ENCODE results near the gene URB2. TPM values are rescaled to one million over a fixed set of nuclear protein-coding genes. Genes with fewer than 3 reads are reported as not detected.

URB2 gene
- total RNA-seq, 1 experiment from 2014 or later, result 21.9 TPM

DNA sequence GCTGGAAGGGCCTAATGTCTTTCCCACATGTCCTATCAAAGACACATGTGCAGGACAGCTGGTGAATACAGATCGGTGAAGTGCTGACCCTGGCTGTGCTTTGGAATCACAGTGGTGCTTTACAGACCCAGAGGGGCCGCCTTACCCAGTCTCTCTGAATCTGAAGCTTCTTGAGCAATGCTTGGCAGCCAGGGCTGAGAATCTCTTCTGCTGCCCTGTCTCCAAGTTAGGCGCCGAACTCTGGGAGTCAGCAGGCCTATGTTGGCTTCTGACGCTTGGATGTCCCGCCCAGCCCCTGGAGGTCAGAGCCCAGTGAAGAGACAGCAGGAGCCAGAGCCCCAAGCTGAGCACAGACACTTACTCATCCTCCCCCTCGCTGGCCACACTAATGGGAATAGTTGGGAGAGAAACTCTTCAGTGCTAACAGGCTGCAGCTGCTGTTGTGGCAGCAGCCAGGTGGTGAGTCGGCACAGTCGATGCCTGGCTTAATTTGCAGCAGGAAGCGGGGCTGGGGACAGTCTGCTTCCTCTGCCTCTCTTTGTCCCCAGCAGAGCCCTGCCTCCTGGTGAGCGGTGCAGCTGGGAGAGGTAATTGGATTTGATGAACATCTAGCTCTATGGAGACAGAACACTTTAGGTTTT is 68.1 kb downstream of the URB2 start:
- Histone ChIP-seq H3K27ac (ENCODE audit: low read length) (no peak overlapping the region), H3K4me1 (ENCODE audit: control insufficient read depth, insufficient read depth, low read length) (no peaks in the 10 kb centered on the region), H3K36me3 (ENCODE audit: control insufficient read depth, insufficient read depth, low read length) (no peaks in the 10 kb centered on the region), H3K9me3 (ENCODE audit: control insufficient read depth, insufficient read depth, low read depth, low read length) (no peaks in the 10 kb centered on the region), H3K27me3 (ENCODE audit: control insufficient read depth, insufficient read depth, low read length) (no peaks in the 10 kb centered on the region), H3K4me3 (ENCODE audit: low read depth in 2 of 2, low read length in 2 of 2) (no peak overlapping the region)
- intact Hi-C loops (cut with micrococcal nuclease; ENCODE audit: unreplicated experiment), result no loop called here
- no peak for TF ChIP-seq SIN3A (IDR thresholded peaks at IDR 0.05; ENCODE audit: borderline replicate concordance, insufficient read depth, low read depth, low read length)
- no peak for TF ChIP-seq POLR2AphosphoS5 (IDR thresholded peaks at IDR 0.05; ENCODE audit: low read depth, low read length)
- TF ChIP-seq, protein P1, sequence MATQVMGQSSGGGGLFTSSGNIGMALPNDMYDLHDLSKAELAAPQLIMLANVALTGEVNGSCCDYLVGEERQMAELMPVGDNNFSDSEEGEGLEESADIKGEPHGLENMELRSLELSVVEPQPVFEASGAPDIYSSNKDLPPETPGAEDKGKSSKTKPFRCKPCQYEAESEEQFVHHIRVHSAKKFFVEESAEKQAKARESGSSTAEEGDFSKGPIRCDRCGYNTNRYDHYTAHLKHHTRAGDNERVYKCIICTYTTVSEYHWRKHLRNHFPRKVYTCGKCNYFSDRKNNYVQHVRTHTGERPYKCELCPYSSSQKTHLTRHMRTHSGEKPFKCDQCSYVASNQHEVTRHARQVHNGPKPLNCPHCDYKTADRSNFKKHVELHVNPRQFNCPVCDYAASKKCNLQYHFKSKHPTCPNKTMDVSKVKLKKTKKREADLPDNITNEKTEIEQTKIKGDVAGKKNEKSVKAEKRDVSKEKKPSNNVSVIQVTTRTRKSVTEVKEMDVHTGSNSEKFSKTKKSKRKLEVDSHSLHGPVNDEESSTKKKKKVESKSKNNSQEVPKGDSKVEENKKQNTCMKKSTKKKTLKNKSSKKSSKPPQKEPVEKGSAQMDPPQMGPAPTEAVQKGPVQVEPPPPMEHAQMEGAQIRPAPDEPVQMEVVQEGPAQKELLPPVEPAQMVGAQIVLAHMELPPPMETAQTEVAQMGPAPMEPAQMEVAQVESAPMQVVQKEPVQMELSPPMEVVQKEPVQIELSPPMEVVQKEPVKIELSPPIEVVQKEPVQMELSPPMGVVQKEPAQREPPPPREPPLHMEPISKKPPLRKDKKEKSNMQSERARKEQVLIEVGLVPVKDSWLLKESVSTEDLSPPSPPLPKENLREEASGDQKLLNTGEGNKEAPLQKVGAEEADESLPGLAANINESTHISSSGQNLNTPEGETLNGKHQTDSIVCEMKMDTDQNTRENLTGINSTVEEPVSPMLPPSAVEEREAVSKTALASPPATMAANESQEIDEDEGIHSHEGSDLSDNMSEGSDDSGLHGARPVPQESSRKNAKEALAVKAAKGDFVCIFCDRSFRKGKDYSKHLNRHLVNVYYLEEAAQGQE (IDR thresholded peaks at IDR 0.05; ENCODE audit: insufficient read depth in 1 of 2, low read depth in 2 of 2, low read length in 1 of 2), result no peak
- TF ChIP-seq, protein P2, sequence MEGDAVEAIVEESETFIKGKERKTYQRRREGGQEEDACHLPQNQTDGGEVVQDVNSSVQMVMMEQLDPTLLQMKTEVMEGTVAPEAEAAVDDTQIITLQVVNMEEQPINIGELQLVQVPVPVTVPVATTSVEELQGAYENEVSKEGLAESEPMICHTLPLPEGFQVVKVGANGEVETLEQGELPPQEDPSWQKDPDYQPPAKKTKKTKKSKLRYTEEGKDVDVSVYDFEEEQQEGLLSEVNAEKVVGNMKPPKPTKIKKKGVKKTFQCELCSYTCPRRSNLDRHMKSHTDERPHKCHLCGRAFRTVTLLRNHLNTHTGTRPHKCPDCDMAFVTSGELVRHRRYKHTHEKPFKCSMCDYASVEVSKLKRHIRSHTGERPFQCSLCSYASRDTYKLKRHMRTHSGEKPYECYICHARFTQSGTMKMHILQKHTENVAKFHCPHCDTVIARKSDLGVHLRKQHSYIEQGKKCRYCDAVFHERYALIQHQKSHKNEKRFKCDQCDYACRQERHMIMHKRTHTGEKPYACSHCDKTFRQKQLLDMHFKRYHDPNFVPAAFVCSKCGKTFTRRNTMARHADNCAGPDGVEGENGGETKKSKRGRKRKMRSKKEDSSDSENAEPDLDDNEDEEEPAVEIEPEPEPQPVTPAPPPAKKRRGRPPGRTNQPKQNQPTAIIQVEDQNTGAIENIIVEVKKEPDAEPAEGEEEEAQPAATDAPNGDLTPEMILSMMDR (IDR thresholded peaks at IDR 0.05), result no peak
- DNase-seq (ENCODE audit: low read depth, low spot score) (no peak), ATAC-seq (no peak)
- BruUV-seq (replicated peaks), result no TSS peak
- CTCF ChIA-PET, result interaction anchor here (0.6 kb wide), 1 partner anchor 12 kb away, joined by 4 read pairs; no protein-coding TSS in a partner anchor
- POLR2A ChIA-PET, result interaction anchor here (0.6 kb wide), 1 partner anchor 210 kb away, joined by 6 read pairs; no protein-coding TSS in a partner anchor
- in situ Hi-C loops (cut with HindIII; ENCODE audit: low pct_unique_long_range_greater_than_20kb, low sequenced_read_pairs), result no loop called here

DNA sequence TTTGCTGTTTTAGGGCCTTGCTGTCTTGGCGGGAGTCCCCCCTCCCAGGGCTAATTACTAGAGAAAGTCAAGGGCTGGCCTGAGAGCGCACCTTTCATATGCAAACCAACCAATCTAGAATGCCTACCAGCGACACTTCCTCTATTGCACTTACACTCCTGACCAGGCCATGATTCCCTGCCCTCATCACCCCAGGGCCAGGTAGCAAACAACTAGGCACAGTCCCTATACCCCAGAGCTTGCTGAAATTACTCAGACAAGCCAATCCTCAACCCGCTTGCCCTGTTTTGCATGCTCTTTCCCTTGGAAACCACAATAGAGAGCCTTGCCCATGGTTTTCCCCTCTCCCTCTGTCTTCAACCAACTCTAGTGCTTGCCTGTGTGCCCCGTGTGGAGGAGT is 70.3 kb downstream of the URB2 start:
- no peaks in the 10 kb centered on the region for H3K9me3 ChIP-seq (ENCODE audit: control insufficient read depth, insufficient read depth, low read depth, low read length)
- TF ChIP-seq SIN3A (IDR thresholded peaks at IDR 0.05; ENCODE audit: borderline replicate concordance, insufficient read depth, low read depth, low read length) (no peak), POLR2AphosphoS5 (IDR thresholded peaks at IDR 0.05; ENCODE audit: low read depth, low read length) (no peak), TCF7L2 (IDR thresholded peaks at IDR 0.05; ENCODE audit: low read depth, low read length) (no peak)
- TF ChIP-seq, protein P1 (IDR thresholded peaks at IDR 0.05; ENCODE audit: insufficient read depth in 1 of 2, low read depth in 2 of 2, low read length in 1 of 2), result no peak
- TF ChIP-seq, protein P2 (IDR thresholded peaks at IDR 0.05), result no peak
- ATAC-seq, result no peak
- no peaks in the 10 kb centered on the region for H3K4me1 ChIP-seq (ENCODE audit: control insufficient read depth, insufficient read depth, low read length)
- intact Hi-C loops (cut with micrococcal nuclease; ENCODE audit: unreplicated experiment) (no loop called here), in situ Hi-C loops (cut with HindIII; ENCODE audit: low pct_unique_long_range_greater_than_20kb, low sequenced_read_pairs) (no loop called here)
- POLR2A ChIA-PET, result no interaction called here
- no peak overlapping the region for H3K4me3 ChIP-seq (ENCODE audit: low read depth in 2 of 2, low read length in 2 of 2)
- no peaks in the 10 kb centered on the region for H3K27me3 ChIP-seq (ENCODE audit: control insufficient read depth, insufficient read depth, low read length)
- no peaks in the 10 kb centered on the region for H3K36me3 ChIP-seq (ENCODE audit: control insufficient read depth, insufficient read depth, low read length)
- CTCF ChIA-PET, result no interaction called here
- no TSS peak for BruUV-seq (replicated peaks)
- no peak overlapping the region for H3K27ac ChIP-seq (ENCODE audit: low read length)
- no peak for DNase-seq (ENCODE audit: low read depth, low spot score)

Measured in Panc1 (cell line).